Measurements from ENCODE around the gene CLDN10. TPM values are rescaled to one million over a fixed set of nuclear protein-coding genes. Genes with fewer than 3 reads are reported as not detected.
"Not testable (repeated sequence)": the region's sequence is repeated elsewhere in the genome, so short reads cannot be mapped to it uniquely, and the experiment has no call there.

The CLDN10 gene
- total RNA-seq, 2 donors from 2014 or later: 0.27 to 0.64 TPM

GRCh38 chr13:95508996-95509395 is 43.5 kb upstream of the CLDN10 start:
- Histone ChIP-seq H3K4me1 (no peaks in the 10 kb centered on the region), H3K4me3 (no peak overlapping the region), H3K27me3 (no peaks in the 10 kb centered on the region), H3K9ac (ENCODE audit: low read depth in 2 of 2, low read length in 2 of 2) (no peak overlapping the region), H3K9me3 (no peaks in the 10 kb centered on the region), H3K27ac (no peak overlapping the region), H3K36me3 (no peaks in the 10 kb centered on the region)
- no peak for DNase-seq
- intact Hi-C loops (cut with DNase I): no loop called here
- TF ChIP-seq CTCF (IDR thresholded peaks at IDR 0.05): no peak

- no peak for TF ChIP-seq CTCF (IDR thresholded peaks at IDR 0.05)
- DNase-seq: no peak
- intact Hi-C loops (cut with DNase I): no loop called here
- no peak overlapping the region for H3K9ac ChIP-seq (ENCODE audit: low read depth in 2 of 2, low read length in 2 of 2)
- no peaks in the 10 kb centered on the region for H3K36me3 ChIP-seq
- no peak overlapping the region for H3K4me3 ChIP-seq
- no peaks in the 10 kb centered on the region for H3K9me3 ChIP-seq
- no peak overlapping the region for H3K27ac ChIP-seq
- no peaks in the 10 kb centered on the region for H3K27me3 ChIP-seq
- no peaks in the 10 kb centered on the region for H3K4me1 ChIP-seq
Measured at GRCh38 chr13:95509521-95510310, 42.8 kb upstream of the CLDN10 start.

GRCh38 chr13:95510950-95511349 is 41.6 kb upstream of the CLDN10 start:
- intact Hi-C loops (cut with DNase I): no loop called here
- no peak for TF ChIP-seq CTCF (IDR thresholded peaks at IDR 0.05)
- Histone ChIP-seq H3K27ac (no peak overlapping the region), H3K4me3 (no peak overlapping the region), H3K4me1 (no peaks in the 10 kb centered on the region), H3K27me3 (no peaks in the 10 kb centered on the region), H3K9me3 (no peaks in the 10 kb centered on the region), H3K36me3 (no peaks in the 10 kb centered on the region), H3K9ac (ENCODE audit: low read depth in 2 of 2, low read length in 2 of 2) (no peak overlapping the region)
- DNase-seq: no peak

GRCh38 chr13:95512424-95512823 is 40.1 kb upstream of the CLDN10 start:
- no peaks in the 10 kb centered on the region for H3K4me1 ChIP-seq
- H3K36me3 ChIP-seq: no peaks in the 10 kb centered on the region
- no peak overlapping the region for H3K9ac ChIP-seq (ENCODE audit: low read depth in 2 of 2, low read length in 2 of 2)
- H3K27ac ChIP-seq: no peak overlapping the region
- DNase-seq: no peak
- no peak overlapping the region for H3K4me3 ChIP-seq
- TF ChIP-seq CTCF (IDR thresholded peaks at IDR 0.05): no peak
- no peaks in the 10 kb centered on the region for H3K9me3 ChIP-seq
- intact Hi-C loops (cut with DNase I): no loop called here
- H3K27me3 ChIP-seq: no peaks in the 10 kb centered on the region

GRCh38 chr13:95512957-95513356 is 39.6 kb upstream of the CLDN10 start:
- no peaks in the 10 kb centered on the region for H3K4me1 ChIP-seq
- H3K4me3 ChIP-seq: no peak overlapping the region
- no peak for DNase-seq
- intact Hi-C loops (cut with DNase I): no loop called here
- no peak overlapping the region for H3K9ac ChIP-seq (ENCODE audit: low read depth in 2 of 2, low read length in 2 of 2)
- H3K36me3 ChIP-seq: no peaks in the 10 kb centered on the region
- H3K27ac ChIP-seq: no peak overlapping the region
- H3K27me3 ChIP-seq: no peaks in the 10 kb centered on the region
- H3K9me3 ChIP-seq: no peaks in the 10 kb centered on the region
- TF ChIP-seq CTCF (IDR thresholded peaks at IDR 0.05): no peak

- H3K4me1 ChIP-seq; intact Hi-C loops (cut with DNase I); H3K9ac ChIP-seq (ENCODE audit: low read depth in 2 of 2, low read length in 2 of 2); H3K27me3 ChIP-seq; DNase-seq; H3K27ac ChIP-seq; H3K9me3 ChIP-seq; H3K36me3 ChIP-seq; H3K4me3 ChIP-seq: not testable (repeated sequence)
Measured at GRCh38 chr13:95515606-95516005, 36.9 kb upstream of the CLDN10 start.
